Activated naive CD8-positive, alpha-beta T cell treated with anti-CD3 and anti-CD28 coated beads for 36 hours (primary cell): Measurements from ENCODE around the gene CREB5. TPM values are rescaled to one million over a fixed set of nuclear protein-coding genes. Genes with fewer than 3 reads are reported as not detected.

Experiments
- DNase-seq: peaks from one replicate; pipeline ENCODE4 v3.0.0; 2021
- H3K27ac Mint-ChIP-seq: one replicate; pipeline ENCODE4 v1.8.0; 2022; ENCODE audit warnings: mild to moderate bottlenecking, moderate library complexity, mixed read lengths
- H3K27me3 Mint-ChIP-seq: one replicate; pipeline ENCODE4 v1.8.0; 2022; ENCODE audit warnings: mild to moderate bottlenecking, mixed read lengths
- H3K36me3 Mint-ChIP-seq: one replicate; pipeline ENCODE4 v1.8.0; 2021; ENCODE audit warnings: mild to moderate bottlenecking, mixed read lengths
- H3K4me1 Mint-ChIP-seq: one replicate; pipeline ENCODE4 v1.8.0; 2021; ENCODE audit warnings: mixed read lengths
- H3K4me3 Mint-ChIP-seq: one replicate; pipeline ENCODE4 v1.8.0; 2022; ENCODE audit warnings: mild to moderate bottlenecking, moderate library complexity, mixed read lengths
- H3K9me3 Mint-ChIP-seq: one replicate; pipeline ENCODE4 v1.8.0; 2022; ENCODE audit warnings: mixed read lengths
- total RNA-seq, 2 experiments: library from RNA; stranded (reverse); gene quantifications; one replicate each; pipeline ENCODE4 v1.2.3, GENCODE V29; 2021

CREB5 gene
- total RNA-seq, 2 experiments from 2014 or later = 2.0 to 2.4 TPM

DNA sequence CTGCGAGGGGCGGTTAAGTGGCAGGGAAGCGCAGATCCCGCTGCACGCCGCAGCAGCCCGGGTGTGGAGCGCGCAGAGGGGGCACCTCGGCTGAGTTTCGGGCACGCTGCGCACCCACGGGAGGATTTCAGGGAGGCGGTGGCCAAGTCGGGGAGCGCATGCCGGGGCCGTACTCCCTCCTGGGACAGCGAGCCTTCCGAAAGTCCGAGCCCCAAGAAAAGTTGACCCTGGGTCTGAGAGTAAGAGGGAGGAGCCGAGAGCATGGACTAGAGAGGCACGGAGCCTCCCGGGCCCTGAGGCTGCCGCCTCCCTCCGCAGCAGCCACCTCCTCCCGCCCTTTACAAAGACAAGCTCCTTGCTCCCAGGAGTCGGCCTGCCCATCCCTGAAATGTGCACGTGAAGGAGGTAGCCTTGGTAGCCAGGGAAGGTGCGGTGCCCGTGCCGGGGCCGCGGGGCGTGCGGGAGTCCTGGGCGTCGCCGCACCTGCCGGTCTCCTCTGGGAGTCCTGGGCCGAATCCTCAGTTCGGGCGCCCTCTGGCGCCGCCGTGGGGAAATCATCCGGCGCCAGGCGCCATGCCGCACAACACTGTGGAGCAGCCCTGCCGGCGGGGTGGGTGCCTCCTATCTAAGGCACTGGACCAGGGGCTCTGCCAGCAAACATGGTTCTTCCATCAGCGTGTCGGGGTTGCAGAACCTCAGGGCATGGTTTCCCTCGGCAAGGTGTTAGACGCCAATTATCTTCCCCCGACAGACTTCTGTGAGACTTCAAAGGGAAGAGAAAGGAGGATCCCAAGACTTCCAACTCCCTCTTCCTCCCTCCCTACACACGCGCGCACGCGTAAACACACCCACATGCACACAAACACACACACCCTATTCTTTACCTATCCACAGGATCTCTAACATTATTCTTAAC, 441.8 kb downstream of the CREB5 start:
- no peaks in the 10 kb centered on the region for H3K9me3 Mint-ChIP-seq
- H3K27ac Mint-ChIP-seq = no peak overlapping the region
- no peaks in the 10 kb centered on the region for H3K36me3 Mint-ChIP-seq
- peak; percentile 82 for DNase-seq
- H3K4me1 Mint-ChIP-seq = peaks cover 10% of the 10 kb centered on the region
- H3K27me3 Mint-ChIP-seq = peaks cover 66% of the 10 kb centered on the region
- H3K4me3 Mint-ChIP-seq = peak overlapping the region; percentile 68

DNA sequence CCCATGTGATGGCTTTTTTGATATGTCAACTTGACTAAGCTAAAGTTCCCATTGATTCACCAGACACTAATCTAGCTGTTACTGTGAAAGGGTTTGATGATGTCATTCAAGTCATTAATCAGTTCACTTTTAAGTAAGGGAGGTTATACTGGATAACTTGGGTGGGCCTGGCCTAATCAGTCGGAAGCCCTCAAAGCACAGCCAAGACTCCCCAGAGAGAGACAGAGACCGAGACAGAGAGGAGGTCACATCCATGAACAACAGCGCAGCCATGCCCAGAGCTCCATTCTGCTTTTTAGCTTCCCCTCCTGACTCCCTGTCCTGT, 442.4 kb downstream of the CREB5 start:
- Mint-ChIP-seq H3K4me1 (peaks cover 10% of the 10 kb centered on the region), H3K27ac (no peak overlapping the region), H3K9me3 (no peaks in the 10 kb centered on the region), H3K27me3 (peaks cover 68% of the 10 kb centered on the region), H3K36me3 (no peaks in the 10 kb centered on the region), H3K4me3 (no peak overlapping the region)
- no peak for DNase-seq

DNA sequence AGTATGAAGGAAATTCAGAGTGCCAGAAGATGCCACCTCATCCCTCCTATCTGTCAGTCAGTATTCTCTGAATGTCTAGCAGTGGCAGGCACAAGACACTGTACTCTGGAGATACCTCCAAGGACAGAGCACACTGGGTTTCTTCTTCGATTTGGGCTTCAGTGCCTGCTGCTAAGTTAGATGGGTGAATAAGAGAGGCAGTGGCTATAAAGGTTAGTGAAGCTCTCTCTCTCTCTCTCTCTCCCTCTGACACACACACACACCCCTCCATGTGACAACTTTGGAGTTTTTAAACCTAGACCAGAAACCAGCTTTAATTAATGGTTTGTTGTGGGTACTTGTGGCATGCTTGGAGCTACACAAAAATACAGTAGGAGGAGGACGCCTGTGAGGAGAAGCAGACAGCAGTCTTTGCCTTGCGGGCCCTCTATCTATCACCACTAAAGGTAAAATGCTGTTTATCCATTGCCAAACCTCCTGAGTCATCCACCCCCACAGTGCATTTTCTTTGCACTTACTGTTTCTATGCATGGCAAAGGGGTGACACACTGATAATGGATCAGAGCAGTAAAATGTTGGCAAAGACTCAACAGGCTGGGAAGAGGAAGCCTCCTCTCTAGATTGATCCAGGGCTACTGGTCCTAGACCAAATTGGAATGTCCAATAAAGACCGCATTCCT, 443.4 kb downstream of the CREB5 start:
- peaks cover 63% of the 10 kb centered on the region for H3K27me3 Mint-ChIP-seq
- peaks cover 10% of the 10 kb centered on the region for H3K4me1 Mint-ChIP-seq
- no peaks in the 10 kb centered on the region for H3K36me3 Mint-ChIP-seq
- no peak for DNase-seq
- H3K9me3 Mint-ChIP-seq = no peaks in the 10 kb centered on the region
- no peak overlapping the region for H3K4me3 Mint-ChIP-seq
- H3K27ac Mint-ChIP-seq = no peak overlapping the region

DNA sequence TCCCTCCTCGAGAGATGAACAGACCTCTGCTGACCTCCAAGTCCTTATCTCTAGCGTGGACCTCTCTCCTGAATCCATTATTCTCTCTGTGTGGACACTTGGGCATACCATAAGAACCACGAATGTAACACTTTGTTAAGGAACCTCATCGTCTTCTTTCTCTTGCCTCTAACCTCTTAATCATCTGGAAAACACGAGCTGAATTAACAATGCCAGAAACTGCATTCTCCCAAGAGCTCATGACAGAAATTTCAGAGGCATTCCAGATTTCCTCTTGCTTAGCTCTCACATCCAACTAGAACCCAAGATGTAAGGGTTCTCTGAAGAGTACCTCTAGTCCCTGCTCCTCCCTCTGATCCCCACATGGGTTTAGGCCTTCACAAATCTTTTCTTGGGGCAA, 444.3 kb downstream of the CREB5 start:
- Mint-ChIP-seq H3K4me1 (peaks cover 10% of the 10 kb centered on the region), H3K27me3 (peaks cover 54% of the 10 kb centered on the region), H3K4me3 (no peak overlapping the region), H3K36me3 (no peaks in the 10 kb centered on the region), H3K27ac (no peak overlapping the region), H3K9me3 (no peaks in the 10 kb centered on the region)
- DNase-seq = no peak

DNA sequence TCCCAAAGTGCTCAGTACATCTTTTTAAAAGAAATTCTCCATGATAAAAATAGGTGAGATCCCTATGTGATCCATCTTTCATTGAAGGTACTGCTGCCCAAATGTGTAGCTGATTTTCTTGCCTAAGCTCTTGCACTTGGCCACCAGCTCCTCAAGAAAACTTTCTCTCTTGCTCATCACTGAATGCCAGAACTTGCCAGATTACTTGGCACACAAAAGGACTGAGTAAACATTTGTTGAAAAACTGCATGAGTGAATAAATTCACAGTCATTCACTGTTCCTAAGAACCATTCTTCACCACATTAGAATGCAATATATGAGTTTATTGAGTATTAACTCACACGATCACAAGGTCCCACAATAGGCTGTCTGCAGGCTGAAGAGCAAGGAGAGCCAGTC, 445.9 kb downstream of the CREB5 start:
- no peak for DNase-seq
- no peaks in the 10 kb centered on the region for H3K9me3 Mint-ChIP-seq
- H3K36me3 Mint-ChIP-seq = no peaks in the 10 kb centered on the region
- H3K4me3 Mint-ChIP-seq = no peak overlapping the region
- peaks cover 46% of the 10 kb centered on the region for H3K27me3 Mint-ChIP-seq
- H3K27ac Mint-ChIP-seq = no peak overlapping the region
- peaks cover 8% of the 10 kb centered on the region for H3K4me1 Mint-ChIP-seq

DNA sequence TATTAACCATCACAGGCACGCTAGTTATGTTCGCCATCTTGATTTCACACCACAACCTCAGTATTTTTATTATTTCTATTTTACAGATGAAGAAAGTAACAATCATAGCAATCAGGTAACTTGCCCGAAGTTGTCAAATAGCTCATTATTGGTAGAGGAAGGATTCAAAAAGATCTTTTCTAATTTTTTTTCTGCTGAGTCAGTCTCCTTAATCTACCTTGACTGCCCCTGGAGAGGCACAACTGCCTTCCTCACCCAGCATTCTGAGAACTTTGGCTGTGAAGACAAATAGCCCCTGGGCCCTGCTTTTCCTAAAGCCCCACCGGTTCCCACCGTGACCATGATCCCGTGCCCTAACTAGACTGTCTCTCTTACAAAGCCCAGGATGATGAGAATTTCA, 446.6 kb downstream of the CREB5 start:
- no peak overlapping the region for H3K27ac Mint-ChIP-seq
- H3K9me3 Mint-ChIP-seq = no peaks in the 10 kb centered on the region
- H3K36me3 Mint-ChIP-seq = no peaks in the 10 kb centered on the region
- DNase-seq = no peak
- H3K27me3 Mint-ChIP-seq = peaks cover 43% of the 10 kb centered on the region
- H3K4me3 Mint-ChIP-seq = no peak overlapping the region
- H3K4me1 Mint-ChIP-seq = peaks cover 3% of the 10 kb centered on the region

DNA sequence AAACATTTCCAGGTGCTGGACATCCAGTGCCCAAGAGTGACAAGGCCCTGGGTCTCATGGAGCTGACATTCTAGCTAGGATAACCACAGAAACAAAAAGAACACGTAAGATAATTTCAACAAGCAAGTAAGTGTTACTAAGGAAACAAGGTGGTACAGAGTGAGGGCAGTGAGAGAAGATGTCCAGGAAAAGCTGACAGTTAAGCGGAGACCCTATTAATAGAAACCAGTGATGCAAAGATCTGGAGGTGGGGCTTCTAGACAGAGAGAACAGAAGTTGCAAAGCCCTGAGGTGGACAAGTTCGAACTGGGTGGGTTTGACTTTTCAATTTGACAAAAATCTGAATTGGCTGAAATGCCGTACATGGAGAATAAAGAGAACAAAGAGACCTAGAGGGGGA, 449.5 kb downstream of the CREB5 start:
- H3K4me3 Mint-ChIP-seq = no peak overlapping the region
- H3K36me3 Mint-ChIP-seq = no peaks in the 10 kb centered on the region
- H3K27me3 Mint-ChIP-seq = peaks cover 27% of the 10 kb centered on the region
- no peak overlapping the region for H3K27ac Mint-ChIP-seq
- H3K4me1 Mint-ChIP-seq = no peaks in the 10 kb centered on the region
- no peaks in the 10 kb centered on the region for H3K9me3 Mint-ChIP-seq
- DNase-seq = no peak

DNA sequence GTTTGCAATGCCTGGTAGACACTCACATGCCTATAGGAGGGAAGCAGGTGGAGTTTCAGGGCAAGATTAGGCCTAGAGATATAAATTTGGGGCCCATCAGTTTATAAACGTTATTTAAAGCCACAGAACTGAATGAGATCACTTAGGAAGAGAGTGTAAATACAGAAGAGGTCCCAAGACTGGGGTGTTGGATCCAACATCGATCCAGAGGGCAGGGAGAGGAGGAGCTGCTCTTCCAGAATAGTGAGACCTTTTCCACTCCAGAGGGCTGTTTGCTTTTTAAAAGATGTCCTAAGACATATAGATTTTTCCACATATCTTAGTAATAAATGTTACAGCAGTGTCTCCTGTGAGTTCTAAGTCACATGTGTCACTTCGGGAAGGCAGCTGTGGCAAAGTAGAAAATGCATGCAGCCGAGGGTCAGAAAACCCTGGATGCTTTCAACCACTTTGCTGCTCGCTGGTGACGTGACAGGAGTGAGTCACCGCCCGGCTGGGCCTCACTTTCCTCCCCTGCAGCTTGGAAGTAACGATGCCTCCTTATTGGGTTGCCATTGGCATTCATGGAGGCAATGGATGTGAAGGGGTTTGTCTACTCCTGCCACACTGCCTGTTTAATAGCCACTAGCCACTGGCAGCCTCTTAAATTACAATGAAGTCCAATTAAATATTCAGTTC, 450.4 kb downstream of the CREB5 start:
- no peak for DNase-seq
- H3K9me3 Mint-ChIP-seq = no peaks in the 10 kb centered on the region
- no peak overlapping the region for H3K27ac Mint-ChIP-seq
- H3K4me3 Mint-ChIP-seq = no peak overlapping the region
- peaks cover 27% of the 10 kb centered on the region for H3K27me3 Mint-ChIP-seq
- H3K36me3 Mint-ChIP-seq = no peaks in the 10 kb centered on the region
- no peaks in the 10 kb centered on the region for H3K4me1 Mint-ChIP-seq

DNA sequence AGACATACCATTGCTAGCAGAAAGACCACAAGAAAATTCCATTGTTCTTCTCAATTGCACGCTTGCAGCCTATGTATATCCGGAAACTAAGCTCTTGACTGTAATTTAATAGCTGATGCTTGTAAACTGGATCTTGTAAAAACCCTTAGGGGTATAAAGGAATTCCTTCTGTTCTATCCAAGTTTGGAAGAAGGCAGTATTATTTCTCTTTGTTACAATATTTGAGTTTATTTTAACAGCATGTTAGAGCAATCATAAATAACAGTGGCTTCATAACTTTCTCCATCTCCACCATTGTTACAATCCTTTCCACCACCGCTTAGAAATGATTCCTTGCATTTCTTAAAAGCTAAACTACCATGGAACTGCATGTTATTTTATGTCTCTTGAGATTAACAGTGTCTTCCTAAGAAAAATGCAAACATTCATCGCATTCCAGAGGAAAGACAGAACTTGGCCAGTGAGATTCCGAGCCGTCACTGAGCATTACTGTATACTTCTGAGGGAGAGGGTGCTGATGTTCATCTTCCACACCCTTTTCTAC, 453.4 kb downstream of the CREB5 start:
- no peaks in the 10 kb centered on the region for H3K9me3 Mint-ChIP-seq
- no peak overlapping the region for H3K4me3 Mint-ChIP-seq
- DNase-seq = no peak
- H3K27me3 Mint-ChIP-seq = peaks cover 15% of the 10 kb centered on the region
- H3K27ac Mint-ChIP-seq = no peak overlapping the region
- no peaks in the 10 kb centered on the region for H3K4me1 Mint-ChIP-seq
- no peaks in the 10 kb centered on the region for H3K36me3 Mint-ChIP-seq

DNA sequence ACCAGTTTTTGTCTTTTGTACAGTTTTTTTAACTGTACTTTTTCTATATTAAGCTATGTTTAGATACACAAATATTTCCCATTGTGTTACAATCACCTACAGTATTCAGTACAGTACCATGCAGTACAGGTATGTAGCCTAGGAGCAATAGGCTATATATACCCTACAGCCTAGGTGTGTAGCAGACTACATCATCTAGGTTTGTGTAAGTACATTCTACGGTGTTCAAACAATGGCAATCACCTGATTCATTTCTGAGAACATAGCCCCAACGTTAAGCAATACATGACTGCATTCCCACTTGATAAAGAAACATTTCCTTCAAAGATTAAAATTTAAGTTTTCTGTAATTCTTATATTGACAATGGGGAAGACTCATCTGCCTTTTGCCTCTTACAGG, 456.4 kb downstream of the CREB5 start:
- H3K4me1 Mint-ChIP-seq = no peaks in the 10 kb centered on the region
- no peak for DNase-seq
- H3K9me3 Mint-ChIP-seq = no peaks in the 10 kb centered on the region
- peaks cover 12% of the 10 kb centered on the region for H3K27me3 Mint-ChIP-seq
- H3K4me3 Mint-ChIP-seq = no peak overlapping the region
- no peaks in the 10 kb centered on the region for H3K36me3 Mint-ChIP-seq
- no peak overlapping the region for H3K27ac Mint-ChIP-seq

DNA sequence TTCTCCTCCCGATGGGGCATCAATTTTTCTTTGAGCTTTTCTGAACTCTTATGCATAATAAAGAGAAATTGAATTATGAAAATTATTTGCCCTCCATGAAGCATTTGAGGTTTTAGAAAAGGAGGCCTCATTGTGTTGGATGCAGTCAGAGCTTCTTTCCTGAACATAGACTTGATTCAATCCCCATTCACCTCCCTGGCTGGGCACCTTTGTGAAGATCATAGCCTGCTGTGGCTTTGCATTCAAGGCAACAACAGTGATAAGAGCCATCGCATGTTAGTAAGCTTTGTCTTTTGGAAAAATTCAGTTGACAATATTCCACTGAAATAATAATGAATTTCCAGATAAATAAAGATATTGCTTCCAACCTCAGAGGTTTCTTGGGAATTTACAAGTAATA, 458.8 kb downstream of the CREB5 start:
- H3K9me3 Mint-ChIP-seq = no peaks in the 10 kb centered on the region
- H3K4me1 Mint-ChIP-seq = no peaks in the 10 kb centered on the region
- H3K27ac Mint-ChIP-seq = no peak overlapping the region
- no peak for DNase-seq
- peaks cover 2% of the 10 kb centered on the region for H3K27me3 Mint-ChIP-seq
- H3K4me3 Mint-ChIP-seq = no peak overlapping the region
- H3K36me3 Mint-ChIP-seq = no peaks in the 10 kb centered on the region

DNA sequence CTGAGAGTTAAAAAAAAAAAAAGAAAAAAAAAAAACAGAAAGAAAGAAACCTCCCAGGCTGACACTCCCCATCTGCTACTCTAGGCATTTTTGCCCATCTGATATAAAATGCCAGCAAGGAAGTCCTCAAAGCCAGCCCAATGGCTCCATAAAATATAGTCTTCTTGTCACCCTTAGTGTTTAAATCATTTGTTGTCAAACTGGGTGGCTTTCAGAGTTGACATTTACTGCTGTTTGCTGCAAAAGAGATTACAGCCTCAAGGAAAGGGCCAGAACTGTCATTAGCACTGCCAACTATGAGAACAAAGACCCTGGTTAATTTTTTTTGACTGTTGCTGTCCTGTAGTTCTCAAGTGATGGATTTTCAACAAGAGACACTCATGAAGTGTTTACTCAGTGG, 459.3 kb downstream of the CREB5 start:
- H3K4me3 Mint-ChIP-seq = no peak overlapping the region
- H3K36me3 Mint-ChIP-seq = no peaks in the 10 kb centered on the region
- H3K9me3 Mint-ChIP-seq = no peaks in the 10 kb centered on the region
- no peaks in the 10 kb centered on the region for H3K4me1 Mint-ChIP-seq
- peaks cover 2% of the 10 kb centered on the region for H3K27me3 Mint-ChIP-seq
- H3K27ac Mint-ChIP-seq = no peak overlapping the region
- no peak for DNase-seq

DNA sequence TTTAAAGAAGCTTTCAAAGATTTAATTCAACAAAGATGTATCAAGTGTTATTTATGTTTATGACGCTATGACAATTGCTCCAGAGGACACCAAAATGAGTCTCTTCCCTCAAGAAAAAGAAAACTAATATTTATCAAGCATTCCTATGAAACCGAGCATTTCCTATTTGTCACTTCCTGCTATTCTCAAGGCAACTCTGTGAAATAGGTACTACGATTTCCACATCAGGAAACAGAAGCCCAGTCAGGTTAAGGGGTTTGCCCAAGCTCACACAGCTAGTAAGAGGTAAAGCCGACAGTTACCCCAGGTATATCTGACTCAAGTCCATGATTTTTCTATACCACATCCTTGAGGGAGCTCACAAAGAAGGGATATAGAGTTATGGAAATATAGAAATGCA, 459.9 kb downstream of the CREB5 start:
- Mint-ChIP-seq H3K36me3 (no peaks in the 10 kb centered on the region), H3K9me3 (no peaks in the 10 kb centered on the region), H3K4me3 (no peak overlapping the region), H3K27me3 (peaks cover 2% of the 10 kb centered on the region), H3K27ac (no peak overlapping the region), H3K4me1 (no peaks in the 10 kb centered on the region)
- DNase-seq = no peak

DNA sequence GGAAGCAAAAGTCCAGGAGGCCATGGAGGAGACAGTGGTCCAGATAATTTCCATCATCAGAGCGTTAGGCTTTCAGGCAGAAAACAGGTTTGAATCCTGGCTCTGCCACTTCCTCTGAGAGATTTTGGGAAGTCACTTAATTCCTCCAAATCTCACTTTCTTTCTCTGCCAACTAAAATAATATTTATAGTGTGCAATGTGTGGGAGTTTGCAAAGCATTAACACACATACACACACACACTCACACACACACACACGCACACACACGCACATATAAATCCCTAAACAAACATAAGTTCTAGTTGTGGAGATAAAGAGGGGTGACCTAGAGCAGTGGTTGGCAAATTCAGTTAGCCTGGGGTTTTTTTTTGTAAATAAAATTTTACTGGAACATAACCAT, 461.0 kb downstream of the CREB5 start:
- no peak for DNase-seq
- Mint-ChIP-seq H3K9me3 (no peaks in the 10 kb centered on the region), H3K4me3 (no peak overlapping the region), H3K27ac (no peak overlapping the region), H3K36me3 (no peaks in the 10 kb centered on the region), H3K27me3 (peaks cover 2% of the 10 kb centered on the region), H3K4me1 (no peaks in the 10 kb centered on the region)

DNA sequence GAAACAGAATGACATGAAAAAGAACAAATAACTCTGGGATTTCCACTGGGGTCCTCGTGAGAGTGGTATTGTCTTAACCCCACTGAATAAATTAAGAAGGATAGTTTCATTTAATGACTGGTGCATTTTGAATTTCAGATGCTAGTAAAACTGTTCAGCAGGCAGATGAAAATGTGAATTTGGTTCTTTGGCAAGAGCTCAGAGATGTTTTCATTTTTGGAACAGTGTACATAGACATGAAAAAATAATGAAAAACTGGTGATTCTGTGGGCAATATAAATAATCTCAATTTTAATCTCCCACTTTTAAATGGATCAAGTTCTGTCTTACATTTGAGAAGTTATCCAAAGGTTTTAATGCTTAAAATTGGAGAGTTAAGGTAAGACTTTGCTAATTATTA, 461.7 kb downstream of the CREB5 start:
- H3K4me1 Mint-ChIP-seq = no peaks in the 10 kb centered on the region
- no peaks in the 10 kb centered on the region for H3K9me3 Mint-ChIP-seq
- H3K27ac Mint-ChIP-seq = no peak overlapping the region
- H3K4me3 Mint-ChIP-seq = no peak overlapping the region
- peaks cover 7% of the 10 kb centered on the region for H3K27me3 Mint-ChIP-seq
- DNase-seq = no peak
- H3K36me3 Mint-ChIP-seq = no peaks in the 10 kb centered on the region
